Urinary bladder (tissue), 4 donors: ENCODE measurements around the gene CREBRF. TPM values are rescaled to one million over a fixed set of nuclear protein-coding genes. Genes with fewer than 3 reads are reported as not detected.
"Not testable (repeated sequence)": the region's sequence is repeated elsewhere in the genome, so short reads cannot be mapped to it uniquely, and the experiment has no call there.

ENCODE experiments used
- DNase-seq: peaks from one replicate; pipeline ENCODE4 v3.0.0-alpha.2; 2015; ENCODE audit errors: extremely low spot score
- H3K27ac ChIP-seq: one replicate; pipeline ENCODE4 v1.5.1; 2013; ENCODE audit warnings: low read depth, mild to moderate bottlenecking, moderate library complexity
- H3K36me3 ChIP-seq: one replicate; pipeline ENCODE4 v1.6.1; 2013; ENCODE audit warnings: mild to moderate bottlenecking, moderate library complexity; ENCODE audit not compliant: insufficient read depth
- H3K4me1 ChIP-seq: one replicate; pipeline ENCODE4 v1.6.1; 2013; ENCODE audit warnings: mild to moderate bottlenecking, moderate library complexity; ENCODE audit not compliant: insufficient read depth
- H3K4me3 ChIP-seq: one replicate; pipeline ENCODE4 v1.5.1; 2013; ENCODE audit warnings: low read depth, low read length
- WGBS: extraction: QIAGEN DNeasy Blood & Tissue Kit; methylation state at CpG from one replicate; pipeline ENCODE4 v1.1.7; 2013; 5-methylcytosine and 5-hydroxymethylcytosine counted together
- polyA plus RNA-seq: library from polyadenylated mRNA; stranded (reverse); fragments of 200-250 nt; gene quantifications from one replicate; pipeline ENCODE4 v1.2.3, GENCODE V29; 2013
- total RNA-seq: library from RNA; depleted of rRNA; stranded (reverse); fragments of >200 nt; gene quantifications from one replicate; pipeline ENCODE4 v1.2.3, GENCODE V29; 2014
- donor health status: healthy with polysubstance abuse.
- donor health status: healthy.

Gene CREBRF
- total and polyA plus RNA-seq, 2 donors: 12.6 to 56.4 TPM

GRCh38 chr5:173047096-173047837 is 8.9 kb upstream of the CREBRF start:
- H3K27ac ChIP-seq, H3K4me3 ChIP-seq, H3K36me3 ChIP-seq, DNase-seq, H3K4me1 ChIP-seq: not testable (repeated sequence)
- 76% methylated on average over 12 of the region's 12 CpGs for WGBS

GRCh38 chr5:173047838-173048105 is 8.4 kb upstream of the CREBRF start:
- Histone ChIP-seq H3K4me3 (no peak overlapping the region), H3K27ac (no peak overlapping the region), H3K36me3 (no peaks in the 10 kb centered on the region), H3K4me1 (no peaks in the 10 kb centered on the region)
- 64% methylated on average over 6 of the region's 6 CpGs for WGBS
- no peak for DNase-seq

GRCh38 chr5:173050791-173051190 is 5.4 kb upstream of the CREBRF start:
- Histone ChIP-seq H3K4me1 (no peaks in the 10 kb centered on the region), H3K27ac (no peak overlapping the region), H3K4me3 (no peak overlapping the region), H3K36me3 (no peaks in the 10 kb centered on the region)
- DNase-seq: no peak
- 19% methylated on average over 2 of the region's 2 CpGs for WGBS

GRCh38 chr5:173051746-173052145 is 4.4 kb upstream of the CREBRF start:
- H3K27ac ChIP-seq: no peak overlapping the region
- no peak for DNase-seq
- H3K4me1 ChIP-seq: no peaks in the 10 kb centered on the region
- WGBS: 31% methylated on average over 5 of the region's 5 CpGs
- no peak overlapping the region for H3K4me3 ChIP-seq
- H3K36me3 ChIP-seq: no peaks in the 10 kb centered on the region

GRCh38 chr5:173053041-173053440 is 3.1 kb upstream of the CREBRF start:
- Histone ChIP-seq H3K36me3 (no peaks in the 10 kb centered on the region), H3K4me1 (no peaks in the 10 kb centered on the region), H3K4me3 (no peak overlapping the region), H3K27ac (no peak overlapping the region)
- WGBS: 66% methylated on average over 3 of the region's 3 CpGs
- no peak for DNase-seq

- no peak overlapping the region for H3K27ac ChIP-seq
- H3K36me3 ChIP-seq: no peaks in the 10 kb centered on the region
- peak overlapping the region; percentile 34 for H3K4me3 ChIP-seq
- WGBS: 29% methylated on average over 10 of the region's 10 CpGs
- H3K4me1 ChIP-seq: no peaks in the 10 kb centered on the region
- DNase-seq: no peak
These were observed 970 bp upstream of the CREBRF start for GRCh38 chr5:173055042-173055721.

- Histone ChIP-seq H3K4me3 (peak overlapping the region; percentile 34), H3K36me3 (no peaks in the 10 kb centered on the region), H3K4me1 (no peaks in the 10 kb centered on the region), H3K27ac (no peak overlapping the region)
- 1% methylated on average over 11 of the region's 11 CpGs for WGBS
- peak; percentile 3 for DNase-seq
These were observed 500 bp upstream of the CREBRF start for GRCh38 chr5:173055722-173055982.

GRCh38 chr5:173056783-173057061 is 570 bp downstream of the CREBRF start:
- WGBS: under 1% methylated on average over 25 of the region's 27 CpGs
- Histone ChIP-seq H3K36me3 (no peaks in the 10 kb centered on the region), H3K4me3 (peak overlapping the region; percentile 100), H3K27ac (peak overlapping the region; percentile 91), H3K4me1 (no peaks in the 10 kb centered on the region)
- no peak for DNase-seq

- H3K36me3 ChIP-seq: no peaks in the 10 kb centered on the region
- H3K4me3 ChIP-seq: peak overlapping the region; percentile 100
- no peaks in the 10 kb centered on the region for H3K4me1 ChIP-seq
- peak overlapping the region; percentile 93 for H3K27ac ChIP-seq
- WGBS: under 1% methylated on average over 38 of the region's 38 CpGs
- peak; percentile 95 for DNase-seq
These were observed 1.1 kb downstream of the CREBRF start for GRCh38 chr5:173057062-173057924.

- Histone ChIP-seq H3K4me1 (no peaks in the 10 kb centered on the region), H3K36me3 (peaks cover 2% of the 10 kb centered on the region), H3K4me3 (no peak overlapping the region), H3K27ac (no peak overlapping the region)
- 87% methylated on average over 4 of the region's 4 CpGs for WGBS
- DNase-seq: no peak
These were observed 6.0 kb downstream of the CREBRF start for GRCh38 chr5:173062141-173062540.

- DNase-seq: no peak
- Histone ChIP-seq H3K4me1 (no peaks in the 10 kb centered on the region), H3K36me3 (peaks cover 2% of the 10 kb centered on the region), H3K27ac (no peak overlapping the region), H3K4me3 (no peak overlapping the region)
These were observed 9.0 kb downstream of the CREBRF start for GRCh38 chr5:173065155-173065554.

- Histone ChIP-seq H3K36me3 (peaks cover 2% of the 10 kb centered on the region), H3K27ac (no peak overlapping the region), H3K4me3 (no peak overlapping the region), H3K4me1 (no peaks in the 10 kb centered on the region)
- no peak for DNase-seq
- 79% methylated on average over 7 of the region's 7 CpGs for WGBS
These were observed 13.5 kb downstream of the CREBRF start for GRCh38 chr5:173069671-173070070.

- H3K27ac ChIP-seq: no peak overlapping the region
- 84% methylated on average over 5 of the region's 5 CpGs for WGBS
- no peaks in the 10 kb centered on the region for H3K36me3 ChIP-seq
- H3K4me3 ChIP-seq: no peak overlapping the region
- no peaks in the 10 kb centered on the region for H3K4me1 ChIP-seq
- no peak for DNase-seq
These were observed 19.1 kb downstream of the CREBRF start for GRCh38 chr5:173075137-173075843.

GRCh38 chr5:173075970-173076369 is 19.8 kb downstream of the CREBRF start:
- Histone ChIP-seq H3K36me3 (no peaks in the 10 kb centered on the region), H3K4me3 (no peak overlapping the region), H3K4me1 (no peaks in the 10 kb centered on the region), H3K27ac (no peak overlapping the region)
- WGBS: 96% methylated on average over 5 of the region's 5 CpGs
- no peak for DNase-seq
